Measurements from ENCODE around the gene WDR55.

DNA sequence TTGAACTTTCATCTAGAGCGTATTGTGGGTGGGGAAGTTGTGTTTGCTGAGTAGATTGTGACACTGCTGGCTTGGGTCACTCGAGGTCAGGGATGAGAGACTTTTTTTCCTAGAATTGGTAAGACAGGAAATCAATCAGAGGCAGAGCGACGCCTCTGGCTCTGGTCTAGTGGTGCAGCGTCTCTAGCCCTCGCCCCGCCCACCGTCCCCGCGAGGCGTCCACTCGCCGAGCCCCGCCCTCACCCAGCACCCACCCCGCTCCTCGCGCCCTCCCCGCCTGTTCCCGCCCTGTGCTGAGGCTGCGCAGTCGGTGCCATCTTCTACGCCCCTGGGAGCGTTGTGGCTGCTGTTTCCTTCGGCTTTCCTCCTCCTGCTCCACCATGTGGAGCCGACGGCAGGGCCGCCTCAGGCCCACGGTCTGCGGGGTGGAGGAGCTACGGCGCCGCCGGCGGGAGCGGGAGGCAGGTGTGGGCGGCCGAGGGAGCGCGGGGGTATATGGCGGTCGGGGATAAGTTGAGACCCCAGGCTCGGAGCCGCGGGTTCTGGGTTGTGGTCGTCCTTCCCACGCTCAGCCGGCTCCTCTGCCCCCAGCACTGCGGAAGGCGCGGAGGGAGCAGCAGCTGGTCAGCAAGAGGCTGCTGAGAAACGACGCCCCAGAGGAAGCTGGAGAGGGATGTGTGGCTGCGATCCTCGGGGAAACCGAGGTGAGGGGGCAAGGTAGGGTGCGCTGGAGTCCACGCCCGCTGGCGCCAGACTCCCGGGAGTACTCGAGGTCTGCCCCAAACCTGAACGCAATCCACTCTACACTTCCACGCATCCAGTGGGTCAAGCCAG, 25.3 kb upstream of the WDR55 start, which contains the start of gene TMCO6:
- TF ChIP-seq, protein P1, sequence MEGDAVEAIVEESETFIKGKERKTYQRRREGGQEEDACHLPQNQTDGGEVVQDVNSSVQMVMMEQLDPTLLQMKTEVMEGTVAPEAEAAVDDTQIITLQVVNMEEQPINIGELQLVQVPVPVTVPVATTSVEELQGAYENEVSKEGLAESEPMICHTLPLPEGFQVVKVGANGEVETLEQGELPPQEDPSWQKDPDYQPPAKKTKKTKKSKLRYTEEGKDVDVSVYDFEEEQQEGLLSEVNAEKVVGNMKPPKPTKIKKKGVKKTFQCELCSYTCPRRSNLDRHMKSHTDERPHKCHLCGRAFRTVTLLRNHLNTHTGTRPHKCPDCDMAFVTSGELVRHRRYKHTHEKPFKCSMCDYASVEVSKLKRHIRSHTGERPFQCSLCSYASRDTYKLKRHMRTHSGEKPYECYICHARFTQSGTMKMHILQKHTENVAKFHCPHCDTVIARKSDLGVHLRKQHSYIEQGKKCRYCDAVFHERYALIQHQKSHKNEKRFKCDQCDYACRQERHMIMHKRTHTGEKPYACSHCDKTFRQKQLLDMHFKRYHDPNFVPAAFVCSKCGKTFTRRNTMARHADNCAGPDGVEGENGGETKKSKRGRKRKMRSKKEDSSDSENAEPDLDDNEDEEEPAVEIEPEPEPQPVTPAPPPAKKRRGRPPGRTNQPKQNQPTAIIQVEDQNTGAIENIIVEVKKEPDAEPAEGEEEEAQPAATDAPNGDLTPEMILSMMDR (IDR thresholded peaks at IDR 0.05; ENCODE audit: insufficient read depth, low read length, poor library complexity, severe bottlenecking): peak; percentile 43
- TF ChIP-seq EZH2phosphoT487 (conservative IDR thresholded peaks at IDR 0.05; ENCODE audit: low read length): no peak
